ENCODE measurements around the gene MAST3. TPM values are rescaled to one million over a fixed set of nuclear protein-coding genes. Genes with fewer than 3 reads are reported as not detected.

The MAST3 gene
- total and polyA plus RNA-seq, 2 of the 13 experiments (the other 11 are each of a cell fraction or from before 2014, with no cell fraction given) = 4.1 to 4.6 TPM

DNA sequence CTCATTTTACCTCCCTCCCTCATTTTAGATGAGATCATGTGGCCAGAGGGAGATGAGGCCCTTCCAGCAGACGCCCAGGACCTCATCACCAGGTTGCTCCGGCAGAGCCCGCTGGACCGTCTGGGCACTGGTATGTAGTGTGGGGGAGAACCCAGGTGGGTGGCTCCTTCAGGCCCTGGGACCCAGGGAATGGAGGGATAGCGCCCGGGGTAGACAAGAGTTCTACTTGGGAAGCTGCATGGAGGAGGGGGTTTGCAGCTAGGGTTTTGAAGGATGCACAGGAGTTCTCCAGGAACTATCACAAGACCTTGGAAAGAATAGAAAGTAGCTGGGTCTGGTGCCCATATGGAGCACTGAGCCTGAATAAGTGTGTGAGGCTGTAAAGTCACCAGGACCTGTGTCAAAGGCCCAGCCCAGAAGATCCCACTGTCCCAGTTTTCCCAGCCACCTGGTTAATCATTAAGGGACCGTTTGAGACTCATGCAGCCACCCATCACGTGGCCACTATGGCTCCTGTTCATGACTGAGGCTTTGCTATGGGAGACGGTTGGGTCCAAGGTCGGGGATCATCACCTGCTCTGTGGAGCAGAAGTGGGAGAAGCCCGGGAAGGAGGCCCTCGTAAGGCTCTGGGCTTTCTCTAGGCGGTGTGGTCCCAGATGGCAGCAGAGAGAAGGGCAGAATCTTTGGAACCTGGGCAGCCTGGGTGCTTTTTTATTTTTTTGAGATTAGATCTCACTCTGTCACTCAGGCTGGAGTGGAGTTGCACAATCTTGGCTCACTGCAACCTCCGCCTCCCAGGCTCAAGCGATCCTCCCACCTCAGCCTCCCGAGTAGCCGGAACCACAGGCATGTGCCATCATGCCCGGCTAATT, 38.4 kb downstream of the MAST3 start (continued):
- TF ChIP-seq, protein P1, sequence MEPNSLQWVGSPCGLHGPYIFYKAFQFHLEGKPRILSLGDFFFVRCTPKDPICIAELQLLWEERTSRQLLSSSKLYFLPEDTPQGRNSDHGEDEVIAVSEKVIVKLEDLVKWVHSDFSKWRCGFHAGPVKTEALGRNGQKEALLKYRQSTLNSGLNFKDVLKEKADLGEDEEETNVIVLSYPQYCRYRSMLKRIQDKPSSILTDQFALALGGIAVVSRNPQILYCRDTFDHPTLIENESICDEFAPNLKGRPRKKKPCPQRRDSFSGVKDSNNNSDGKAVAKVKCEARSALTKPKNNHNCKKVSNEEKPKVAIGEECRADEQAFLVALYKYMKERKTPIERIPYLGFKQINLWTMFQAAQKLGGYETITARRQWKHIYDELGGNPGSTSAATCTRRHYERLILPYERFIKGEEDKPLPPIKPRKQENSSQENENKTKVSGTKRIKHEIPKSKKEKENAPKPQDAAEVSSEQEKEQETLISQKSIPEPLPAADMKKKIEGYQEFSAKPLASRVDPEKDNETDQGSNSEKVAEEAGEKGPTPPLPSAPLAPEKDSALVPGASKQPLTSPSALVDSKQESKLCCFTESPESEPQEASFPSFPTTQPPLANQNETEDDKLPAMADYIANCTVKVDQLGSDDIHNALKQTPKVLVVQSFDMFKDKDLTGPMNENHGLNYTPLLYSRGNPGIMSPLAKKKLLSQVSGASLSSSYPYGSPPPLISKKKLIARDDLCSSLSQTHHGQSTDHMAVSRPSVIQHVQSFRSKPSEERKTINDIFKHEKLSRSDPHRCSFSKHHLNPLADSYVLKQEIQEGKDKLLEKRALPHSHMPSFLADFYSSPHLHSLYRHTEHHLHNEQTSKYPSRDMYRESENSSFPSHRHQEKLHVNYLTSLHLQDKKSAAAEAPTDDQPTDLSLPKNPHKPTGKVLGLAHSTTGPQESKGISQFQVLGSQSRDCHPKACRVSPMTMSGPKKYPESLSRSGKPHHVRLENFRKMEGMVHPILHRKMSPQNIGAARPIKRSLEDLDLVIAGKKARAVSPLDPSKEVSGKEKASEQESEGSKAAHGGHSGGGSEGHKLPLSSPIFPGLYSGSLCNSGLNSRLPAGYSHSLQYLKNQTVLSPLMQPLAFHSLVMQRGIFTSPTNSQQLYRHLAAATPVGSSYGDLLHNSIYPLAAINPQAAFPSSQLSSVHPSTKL (CRISPR knock-in tag; IDR thresholded peaks at IDR 0.05) = peak; percentile 76
- TF ChIP-seq ZFP41 (CRISPR knock-in tag; IDR thresholded peaks at IDR 0.05; ENCODE audit: borderline replicate concordance) (no peak), TERF1 (CRISPR knock-in tag; IDR thresholded peaks at IDR 0.05) (no peak), DNMT3B (CRISPR knock-in tag; conservative IDR thresholded peaks at IDR 0.05) (no peak; the same call in 1 of the 2 replicates), PCBP1 (IDR thresholded peaks at IDR 0.05; ENCODE audit: borderline replicate concordance, low read depth, low read length) (no peak), FOXK2 (IDR thresholded peaks at IDR 0.05) (no peak), ZBTB7B (CRISPR knock-in tag; IDR thresholded peaks at IDR 0.05) (peak; percentile 18; the same call in 1 of the 2 replicates), ADNP (CRISPR knock-in tag; IDR thresholded peaks at IDR 0.05) (0 out of 2 replicates have a peak, but pooled peaks have one; percentile 49), ZSCAN12 (CRISPR knock-in tag; IDR thresholded peaks at IDR 0.05) (no peak; the same call in 1 of the 2 replicates), ZNF816 (CRISPR knock-in tag; IDR thresholded peaks at IDR 0.05; ENCODE audit: borderline replicate concordance) (no peak), ZFP37 (CRISPR knock-in tag; IDR thresholded peaks at IDR 0.05; ENCODE audit: borderline replicate concordance) (no peak), PPARG (CRISPR knock-in tag; conservative IDR thresholded peaks at IDR 0.05) (no peak; the same call in none of the 2 replicates), ZNF232 (CRISPR knock-in tag; IDR thresholded peaks at IDR 0.05; ENCODE audit: borderline replicate concordance) (peak; percentile 64; the same call in 1 of the 2 replicates), ZNF44 (CRISPR knock-in tag; IDR thresholded peaks at IDR 0.05) (peak; percentile 81; the same call in 1 of the 2 replicates), FOSL1 (CRISPR knock-in tag; IDR thresholded peaks at IDR 0.05; ENCODE audit: borderline replicate concordance) (no peak), STAT6 (CRISPR knock-in tag; IDR thresholded peaks at IDR 0.05; ENCODE audit: borderline replicate concordance) (no peak), MXD4 (CRISPR knock-in tag; IDR thresholded peaks at IDR 0.05) (no peak), MLX (CRISPR knock-in tag; IDR thresholded peaks at IDR 0.05) (peak; percentile 100)
- TF ChIP-seq, protein P2, sequence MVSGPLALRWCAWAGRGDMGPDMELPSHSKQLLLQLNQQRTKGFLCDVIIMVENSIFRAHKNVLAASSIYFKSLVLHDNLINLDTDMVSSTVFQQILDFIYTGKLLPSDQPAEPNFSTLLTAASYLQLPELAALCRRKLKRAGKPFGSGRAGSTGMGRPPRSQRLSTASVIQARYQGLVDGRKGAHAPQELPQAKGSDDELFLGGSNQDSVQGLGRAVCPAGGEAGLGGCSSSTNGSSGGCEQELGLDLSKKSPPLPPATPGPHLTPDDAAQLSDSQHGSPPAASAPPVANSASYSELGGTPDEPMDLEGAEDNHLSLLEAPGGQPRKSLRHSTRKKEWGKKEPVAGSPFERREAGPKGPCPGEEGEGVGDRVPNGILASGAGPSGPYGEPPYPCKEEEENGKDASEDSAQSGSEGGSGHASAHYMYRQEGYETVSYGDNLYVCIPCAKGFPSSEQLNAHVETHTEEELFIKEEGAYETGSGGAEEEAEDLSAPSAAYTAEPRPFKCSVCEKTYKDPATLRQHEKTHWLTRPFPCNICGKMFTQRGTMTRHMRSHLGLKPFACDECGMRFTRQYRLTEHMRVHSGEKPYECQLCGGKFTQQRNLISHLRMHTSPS (CRISPR knock-in tag; IDR thresholded peaks at IDR 0.05; ENCODE audit: low read depth) = no peak

Data from HepG2 (cell line).